Measurements from ENCODE around the gene GLIS1. TPM values are rescaled to one million over a fixed set of nuclear protein-coding genes. Genes with fewer than 3 reads are reported as not detected.

GLIS1 gene
- total RNA-seq, 1 experiment from 2014 or later: not detected

GRCh38 chr1:53501065-53502005 lies 237.6 kb downstream of the GLIS1 start:
- H3K9me3 ChIP-seq (ENCODE audit: insufficient read depth, low read depth): no peaks in the 10 kb centered on the region
- H3K4me3 ChIP-seq: no peak overlapping the region
- no peaks in the 10 kb centered on the region for H3K36me3 ChIP-seq (ENCODE audit: low read depth)
- no peak for TF ChIP-seq EZH2 (IDR thresholded peaks at IDR 0.05; ENCODE audit: low read depth)
- TF ChIP-seq, protein P1, sequence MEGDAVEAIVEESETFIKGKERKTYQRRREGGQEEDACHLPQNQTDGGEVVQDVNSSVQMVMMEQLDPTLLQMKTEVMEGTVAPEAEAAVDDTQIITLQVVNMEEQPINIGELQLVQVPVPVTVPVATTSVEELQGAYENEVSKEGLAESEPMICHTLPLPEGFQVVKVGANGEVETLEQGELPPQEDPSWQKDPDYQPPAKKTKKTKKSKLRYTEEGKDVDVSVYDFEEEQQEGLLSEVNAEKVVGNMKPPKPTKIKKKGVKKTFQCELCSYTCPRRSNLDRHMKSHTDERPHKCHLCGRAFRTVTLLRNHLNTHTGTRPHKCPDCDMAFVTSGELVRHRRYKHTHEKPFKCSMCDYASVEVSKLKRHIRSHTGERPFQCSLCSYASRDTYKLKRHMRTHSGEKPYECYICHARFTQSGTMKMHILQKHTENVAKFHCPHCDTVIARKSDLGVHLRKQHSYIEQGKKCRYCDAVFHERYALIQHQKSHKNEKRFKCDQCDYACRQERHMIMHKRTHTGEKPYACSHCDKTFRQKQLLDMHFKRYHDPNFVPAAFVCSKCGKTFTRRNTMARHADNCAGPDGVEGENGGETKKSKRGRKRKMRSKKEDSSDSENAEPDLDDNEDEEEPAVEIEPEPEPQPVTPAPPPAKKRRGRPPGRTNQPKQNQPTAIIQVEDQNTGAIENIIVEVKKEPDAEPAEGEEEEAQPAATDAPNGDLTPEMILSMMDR (conservative IDR thresholded peaks at IDR 0.05): no peak
- no peak overlapping the region for H3K4me2 ChIP-seq
- POLR2A ChIA-PET (ENCODE audit: unreplicated experiment): no interaction called here
- CTCF ChIA-PET: no interaction called here
- BruUV-seq (replicated peaks): no TSS peak
- no peaks in the 10 kb centered on the region for H3K9me2 ChIP-seq (ENCODE audit: insufficient read depth)
- H4K20me1 ChIP-seq (ENCODE audit: insufficient read depth): no peaks in the 10 kb centered on the region
- intact Hi-C loops (cut with micrococcal nuclease; ENCODE audit: unreplicated experiment): no loop called here
- no peak overlapping the region for H2AFZ ChIP-seq
- H3F3A ChIP-seq (ENCODE audit: insufficient read depth, low read depth): no peaks in the 10 kb centered on the region
- H3K4me1 ChIP-seq (replicated peaks; ENCODE audit: insufficient read depth): no peaks in the 10 kb centered on the region
- peaks cover 17% of the 10 kb centered on the region for H3K27me3 ChIP-seq (ENCODE audit: insufficient read depth, low read depth)
- no peak overlapping the region for H3K27ac ChIP-seq
- DNase-seq: no peak
- no peaks in the 10 kb centered on the region for H3K79me2 ChIP-seq (ENCODE audit: low read depth)

- ChIA-PET CTCF (no interaction called here), POLR2A (ENCODE audit: unreplicated experiment) (no interaction called here)
- no peaks in the 10 kb centered on the region for H3F3A ChIP-seq (ENCODE audit: insufficient read depth, low read depth)
- H3K36me3 ChIP-seq (ENCODE audit: low read depth): no peaks in the 10 kb centered on the region
- no peaks in the 10 kb centered on the region for H3K4me1 ChIP-seq (replicated peaks; ENCODE audit: insufficient read depth)
- intact Hi-C loops (cut with micrococcal nuclease; ENCODE audit: unreplicated experiment): no loop called here
- no peaks in the 10 kb centered on the region for H4K20me1 ChIP-seq (ENCODE audit: insufficient read depth)
- H3K4me2 ChIP-seq: no peak overlapping the region
- DNase-seq: no peak
- H3K27me3 ChIP-seq (ENCODE audit: insufficient read depth, low read depth): peaks cover 17% of the 10 kb centered on the region
- TF ChIP-seq, protein P1 (conservative IDR thresholded peaks at IDR 0.05): no peak
- TF ChIP-seq EZH2 (IDR thresholded peaks at IDR 0.05; ENCODE audit: low read depth): no peak
- H3K27ac ChIP-seq: no peak overlapping the region
- no TSS peak for BruUV-seq (replicated peaks)
- no peaks in the 10 kb centered on the region for H3K9me3 ChIP-seq (ENCODE audit: insufficient read depth, low read depth)
- no peaks in the 10 kb centered on the region for H3K9me2 ChIP-seq (ENCODE audit: insufficient read depth)
- no peak overlapping the region for H2AFZ ChIP-seq
- H3K79me2 ChIP-seq (ENCODE audit: low read depth): no peaks in the 10 kb centered on the region
- no peak overlapping the region for H3K4me3 ChIP-seq
Measured at GRCh38 chr1:53500204-53501064, 238.5 kb downstream of the GLIS1 start.

- Histone ChIP-seq H3F3A (ENCODE audit: insufficient read depth, low read depth) (no peaks in the 10 kb centered on the region), H2AFZ (no peak overlapping the region), H3K27me3 (ENCODE audit: insufficient read depth, low read depth) (peaks cover 17% of the 10 kb centered on the region), H3K36me3 (ENCODE audit: low read depth) (no peaks in the 10 kb centered on the region), H3K9me3 (ENCODE audit: insufficient read depth, low read depth) (no peaks in the 10 kb centered on the region), H3K4me3 (no peak overlapping the region), H3K4me1 (replicated peaks; ENCODE audit: insufficient read depth) (no peaks in the 10 kb centered on the region), H4K20me1 (ENCODE audit: insufficient read depth) (no peaks in the 10 kb centered on the region), H3K9me2 (ENCODE audit: insufficient read depth) (no peaks in the 10 kb centered on the region), H3K27ac (no peak overlapping the region), H3K79me2 (ENCODE audit: low read depth) (no peaks in the 10 kb centered on the region), H3K4me2 (no peak overlapping the region)
- BruUV-seq (replicated peaks): no TSS peak
- intact Hi-C loops (cut with micrococcal nuclease; ENCODE audit: unreplicated experiment): no loop called here
- CTCF ChIA-PET: no interaction called here
- no peak for TF ChIP-seq EZH2 (IDR thresholded peaks at IDR 0.05; ENCODE audit: low read depth)
- TF ChIP-seq, protein P1 (conservative IDR thresholded peaks at IDR 0.05): no peak
- no peak for DNase-seq
- POLR2A ChIA-PET (ENCODE audit: unreplicated experiment): no interaction called here
Measured at GRCh38 chr1:53499257-53500203, 239.4 kb downstream of the GLIS1 start.

Measured in PC-9 (cell line).